Activated CD4-positive, alpha-beta T cell treated with anti-CD3 and anti-CD28 coated beads, Interleukin-2, amount 50 U/mL, for 24 hours (primary cell): ENCODE data around the gene SELL.
"Not testable (repeated sequence)": the region's sequence is repeated elsewhere in the genome, so short reads cannot be mapped to it uniquely, and the experiment has no call there.

Experiments
- DNase-seq, 2 donors: peaks; one replicate each; pipeline ENCODE4 v3.0.0-alpha.2; 2020; ENCODE audit warnings: low read depth in 1 of 2, low spot score in 1 of 2

The SELL gene

GRCh38 chr1:169711469-169712308, at the start of gene SELL:
TSS of gene SELL (minus strand) at chr1:169711620. CDS start at chr1:169711498, 122 bp downstream.
- DNase-seq = peak in 1 of 2 donors; percentile 80

- DNase-seq = no peak
Measured at GRCh38 chr1:169759038-169759437, 47.6 kb upstream of the SELL start.

GRCh38 chr1:169753549-169753948, 42.1 kb upstream of the SELL start:
- no peak for DNase-seq

GRCh38 chr1:169750041-169750440, 38.6 kb upstream of the SELL start:
- no peak for DNase-seq

GRCh38 chr1:169746550-169746949, 35.1 kb upstream of the SELL start:
- DNase-seq = no peak

- no peak for DNase-seq
Measured at GRCh38 chr1:169745015-169745861, 33.8 kb upstream of the SELL start.

GRCh38 chr1:169741666-169742394, 30.4 kb upstream of the SELL start:
- DNase-seq = no peak

GRCh38 chr1:169739980-169740379, 28.6 kb upstream of the SELL start:
- DNase-seq = no peak

GRCh38 chr1:169733924-169734323, 22.5 kb upstream of the SELL start, which contains the start of gene SELE:
TSS of gene SELE (minus strand) at chr1:169734079. CDS start at chr1:169733612, 467 bp downstream.
- no peak for DNase-seq

- DNase-seq = no peak
Measured at GRCh38 chr1:169731446-169731845, 20.0 kb upstream of the SELL start.

- no peak for DNase-seq
Measured at GRCh38 chr1:169729991-169730390, 18.6 kb upstream of the SELL start.

GRCh38 chr1:169727307-169727706, 15.9 kb upstream of the SELL start:
- DNase-seq = no peak

- DNase-seq = no peak
Measured at GRCh38 chr1:169726851-169727250, 15.4 kb upstream of the SELL start.

- no peak for DNase-seq
Measured at GRCh38 chr1:169725930-169726329, 14.5 kb upstream of the SELL start.

- DNase-seq = no peak
Measured at GRCh38 chr1:169724168-169724567, 12.7 kb upstream of the SELL start.

- no peak for DNase-seq
Measured at GRCh38 chr1:169723763-169724162, 12.3 kb upstream of the SELL start.

GRCh38 chr1:169722779-169723178, 11.4 kb upstream of the SELL start:
- no peak for DNase-seq

- DNase-seq = not testable (repeated sequence)
Measured at GRCh38 chr1:169715100-169715499, 3.7 kb upstream of the SELL start.

- not testable (repeated sequence) for DNase-seq
Measured at GRCh38 chr1:169713090-169713489, 1.7 kb upstream of the SELL start.

GRCh38 chr1:169712309-169712631, 850 bp upstream of the SELL start:
- DNase-seq = no peak

GRCh38 chr1:169708647-169709046, 2.8 kb downstream of the SELL start:
- DNase-seq = no peak
